Measurements from ENCODE around the gene ARF1. TPM values are rescaled to one million over a fixed set of nuclear protein-coding genes. Genes with fewer than 3 reads are reported as not detected.

ARF1 gene
- total and polyA plus RNA-seq, 2 of the 8 experiments (the other 6 are each of a cell fraction or from before 2014, with no cell fraction given) = 265 to 471 TPM

DNA sequence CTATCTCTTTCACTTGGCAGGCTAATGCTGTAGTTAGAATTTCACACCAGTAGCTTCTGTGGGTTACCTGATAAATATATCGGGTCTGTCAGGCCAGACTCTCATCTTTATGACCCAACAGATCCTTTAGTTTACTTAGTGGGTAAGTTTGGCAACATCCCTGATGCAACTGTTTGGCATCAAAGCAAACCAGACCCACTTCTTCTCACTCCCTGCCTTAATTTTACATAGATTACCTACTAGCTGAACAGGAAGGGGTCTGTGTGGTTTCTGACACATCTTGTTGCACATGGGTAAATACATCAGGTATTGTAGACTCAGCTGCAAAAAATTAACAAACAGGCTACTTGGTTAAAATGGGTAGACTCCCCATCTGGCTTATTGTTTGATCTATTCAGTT lies 54.4 kb downstream of the ARF1 start:
- H3K27ac ChIP-seq (ENCODE audit: low read depth, low read length) = no peak overlapping the region

More for the DNA sequence above, 54.4 kb downstream of the ARF1 start:
- H3K27me3 ChIP-seq (replicated peaks in 1 of 4; ENCODE audit: control insufficient read depth in 3 of 4, extremely low read depth in 1 of 4, insufficient read depth in 3 of 4, low read length in 3 of 4) = peaks cover 0 to 27% (median 4%) of the 10 kb centered on the region in 4 experiments; a peak in 4 of 7 replicates
- H3K56ac ChIP-seq (replicated peaks; ENCODE audit: insufficient read length, low read depth, low read length) = no peak overlapping the region
- no peak overlapping the region for H4K8ac ChIP-seq (ENCODE audit: extremely low read depth, insufficient read depth, low read length)
- H3K9me3 ChIP-seq (ENCODE audit: insufficient read depth in 2 of 2, low read depth in 1 of 2, low read length in 1 of 2) = no peaks in the 10 kb centered on the region
- H4K5ac ChIP-seq (ENCODE audit: insufficient read length, low read depth, low read length) = no peak overlapping the region
- no peak overlapping the region for H3K4ac ChIP-seq (replicated peaks; ENCODE audit: insufficient read length, low read depth, low read length)
- no peak for TF ChIP-seq ATF2 (IDR thresholded peaks at IDR 0.05; ENCODE audit: low read length)
- no peak for TF ChIP-seq RNF2 (IDR thresholded peaks at IDR 0.05; ENCODE audit: borderline replicate concordance, low read depth, low read length, missing control alignments, poor library complexity, severe bottlenecking)
- no peak for TF ChIP-seq ZNF274 (IDR thresholded peaks at IDR 0.05; ENCODE audit: borderline replicate concordance, extremely low read depth, low read length)
- TF ChIP-seq MAFK (IDR thresholded peaks at IDR 0.05; ENCODE audit: low read depth, low read length) = no peak
- no peak for TF ChIP-seq TAF1 (IDR thresholded peaks at IDR 0.05; ENCODE audit: low read depth, low read length)
- TF ChIP-seq TBP (IDR thresholded peaks at IDR 0.05; ENCODE audit: low read depth, low read length) = no peak
- no peak for TF ChIP-seq RXRA (IDR thresholded peaks at IDR 0.05; ENCODE audit: insufficient read depth, low read depth, low read length)
- no peak for TF ChIP-seq SIN3A (conservative IDR thresholded peaks at IDR 0.05 in 1 of 2, IDR thresholded peaks at IDR 0.05 in 1 of 2; ENCODE audit: low read depth in 1 of 2, low read length in 2 of 2)
- TF ChIP-seq BRCA1 (IDR thresholded peaks at IDR 0.05; ENCODE audit: low read depth, low read length) = no peak
- no peak overlapping the region for H2BK5ac ChIP-seq (ENCODE audit: low read depth, low read length)
- ChIA-PET CTCF (ENCODE audit: partially characterized antibody) (interaction anchor here (1.0 to 3.4 kb wide), 4 partner anchors 27 to 132 kb away, joined by 3 to 17 read pairs (median 4); partner anchors contain the start of gene IBA57), POLR2A (ENCODE audit: partially characterized antibody) (no interaction called here)
- no peak for FAIRE-seq
- no peak overlapping the region for H3K14ac ChIP-seq (ENCODE audit: insufficient read length)
- H2BK12ac ChIP-seq (ENCODE audit: low read depth, low read length) = no peak overlapping the region
- H2BK20ac ChIP-seq (ENCODE audit: low read length) = no peak overlapping the region
- 92% methylated on average over 1 of the region's 1 CpG; no CpG with 5 or more reads in 1 of the 2 experiments for WGBS, 2 experiments (ENCODE audit: extremely low coverage in 1 of 2, insufficient coverage in 1 of 2, insufficient read length in 1 of 2, insufficient replicate concordance in 2 of 2, low coverage in 1 of 2, low lambda C conversion rate in 2 of 2, missing lambda C conversion rate in 1 of 2)
- peaks cover 11% of the 10 kb centered on the region for H3K79me1 ChIP-seq (ENCODE audit: low read depth, low read length)
- no peak overlapping the region for H2BK120ac ChIP-seq (replicated peaks; ENCODE audit: low read depth, low read length)
- no peak overlapping the region for H3K9ac ChIP-seq (replicated peaks in 1 of 4; ENCODE audit: extremely low read depth in 1 of 4, low read depth in 3 of 4, low read length in 3 of 4)
- no peak for DNase-seq (ENCODE audit: low read depth in 1 of 2, low spot score in 2 of 2)
- H2BK15ac ChIP-seq (ENCODE audit: low read length) = no peak overlapping the region
- peaks cover 0 to 10% (median 6%) of the 10 kb centered on the region in 4 experiments; a peak in 5 of 7 replicates for H3K4me1 ChIP-seq (replicated peaks in 1 of 4; ENCODE audit: control insufficient read depth in 3 of 4, insufficient read depth in 4 of 4, low read length in 3 of 4)
- no peak overlapping the region for H3K4me2 ChIP-seq (ENCODE audit: insufficient read depth in 1 of 2, low read depth in 2 of 2, low read length in 2 of 2)
- H3K79me2 ChIP-seq (ENCODE audit: control insufficient read depth in 1 of 2, insufficient read depth in 2 of 2, low read length in 2 of 2) = peaks cover 0 to 13% of the 10 kb centered on the region in 2 experiments; a peak in 1 of 4 replicates
- H2AFZ ChIP-seq (ENCODE audit: low read length) = no peak overlapping the region
- H4K91ac ChIP-seq (replicated peaks; ENCODE audit: insufficient read length, low read length) = no peak overlapping the region
- H2AK5ac ChIP-seq (ENCODE audit: low read depth, low read length) = no peak overlapping the region
- H3K4me3 ChIP-seq (ENCODE audit: extremely low read depth in 1 of 4, insufficient read depth in 2 of 4, low read depth in 3 of 4, low read length in 4 of 4) = no peak overlapping the region
- H3K23me2 ChIP-seq (ENCODE audit: low read depth, low read length) = peaks cover 5% of the 10 kb centered on the region; the same call in 1 of the 2 replicates
- no peak overlapping the region for H3K18ac ChIP-seq (ENCODE audit: extremely low read depth, low read length)
- H3K36me3 ChIP-seq (ENCODE audit: control insufficient read depth in 2 of 4, insufficient read depth in 4 of 4, low read length in 3 of 4) = no peaks in the 10 kb centered on the region
- H3K23ac ChIP-seq (ENCODE audit: insufficient read length) = no peak overlapping the region
- H4K20me1 ChIP-seq (replicated peaks in 1 of 2; ENCODE audit: control insufficient read depth in 1 of 2, insufficient read depth in 2 of 2, low read length in 2 of 2) = peaks cover 0 to 5% of the 10 kb centered on the region in 2 experiments
